ENCODE measurements around the gene ADAMTSL1.

ADAMTSL1 gene

DNA sequence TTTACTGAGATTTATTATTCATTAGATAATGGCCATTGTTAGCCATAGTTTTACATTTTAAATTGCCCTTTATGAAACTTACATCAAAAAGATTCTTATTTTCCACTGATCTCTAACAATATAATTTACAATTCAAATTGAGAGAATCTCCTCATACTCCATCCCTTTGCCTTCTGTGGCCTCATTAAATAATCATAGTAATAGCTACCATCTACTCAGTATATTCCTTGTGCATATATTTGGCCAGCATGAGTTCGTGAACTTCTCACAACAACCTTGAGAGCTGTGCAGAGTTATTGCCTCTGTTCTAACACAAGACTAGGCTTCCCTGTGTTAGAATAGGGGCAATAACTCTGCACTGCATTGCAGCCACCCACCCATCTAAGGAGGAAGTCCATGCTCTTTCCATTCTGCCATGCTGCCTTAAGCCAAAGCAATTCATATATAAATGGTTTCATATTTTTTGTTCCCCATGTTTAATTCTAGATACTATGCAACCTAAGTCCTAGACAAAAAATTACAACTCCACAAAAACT, 99.1 kb downstream of the ADAMTSL1 start:
- ATAC-seq (replicated peaks) (no peak), DNase-seq (no peak)
- Mint-ChIP-seq H3K9me3 (no peaks in the 10 kb centered on the region), H3K27ac (no peak overlapping the region), H3K4me1 (no peaks in the 10 kb centered on the region), H3K4me3 (no peak overlapping the region), H3K27me3 (no peaks in the 10 kb centered on the region), H3K36me3 (no peaks in the 10 kb centered on the region)

DNA sequence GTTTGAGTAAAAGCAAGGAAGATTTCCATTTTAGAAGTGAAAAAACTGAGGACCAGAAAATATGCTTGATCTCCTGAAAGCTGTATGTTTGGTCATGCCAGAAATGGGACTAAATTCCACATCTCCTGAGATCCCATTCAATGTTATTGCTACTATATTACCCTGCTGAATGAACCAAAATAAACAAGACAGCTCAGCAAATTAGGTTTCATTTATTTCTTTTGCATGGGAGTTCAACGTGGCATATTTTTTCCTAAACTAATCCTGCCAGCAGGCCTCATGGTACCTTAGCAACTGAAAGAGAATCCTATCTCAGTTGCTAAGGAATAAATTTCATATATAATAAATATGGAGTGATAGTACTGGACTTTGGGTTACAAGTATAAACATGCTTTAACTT, 101.7 kb downstream of the ADAMTSL1 start:
- H3K27me3 Mint-ChIP-seq, result no peaks in the 10 kb centered on the region
- H3K27ac Mint-ChIP-seq, result no peak overlapping the region
- no peaks in the 10 kb centered on the region for H3K4me1 Mint-ChIP-seq
- DNase-seq (no peak), ATAC-seq (replicated peaks) (no peak)
- no peak overlapping the region for H3K4me3 Mint-ChIP-seq
- no peaks in the 10 kb centered on the region for H3K36me3 Mint-ChIP-seq
- H3K9me3 Mint-ChIP-seq, result no peaks in the 10 kb centered on the region

DNA sequence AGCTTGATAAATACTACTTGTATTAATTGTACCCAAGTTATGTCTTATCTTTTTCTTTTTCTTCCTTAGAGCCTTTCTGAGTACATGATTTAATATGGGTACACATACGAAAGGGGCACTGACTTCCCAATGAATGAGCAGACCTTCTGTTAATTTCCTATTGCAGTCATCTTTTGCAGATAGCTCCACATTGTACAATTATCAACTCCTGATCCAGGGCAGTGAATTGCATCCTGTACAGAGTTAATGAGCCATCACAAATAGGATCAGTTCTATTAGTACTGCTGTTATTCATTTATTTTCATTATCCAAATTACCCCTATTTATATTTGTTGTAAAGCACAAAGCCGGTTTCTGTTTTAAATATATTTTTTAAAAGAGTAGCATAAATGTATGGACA, 105.6 kb downstream of the ADAMTSL1 start:
- no peak overlapping the region for H3K4me3 Mint-ChIP-seq
- H3K36me3 Mint-ChIP-seq, result no peaks in the 10 kb centered on the region
- peaks cover 0 to 3% of the 10 kb centered on the region in 2 donors for H3K9me3 Mint-ChIP-seq
- no peak for DNase-seq
- no peak for ATAC-seq (replicated peaks)
- no peak overlapping the region for H3K27ac Mint-ChIP-seq
- no peaks in the 10 kb centered on the region for H3K4me1 Mint-ChIP-seq
- no peaks in the 10 kb centered on the region for H3K27me3 Mint-ChIP-seq

DNA sequence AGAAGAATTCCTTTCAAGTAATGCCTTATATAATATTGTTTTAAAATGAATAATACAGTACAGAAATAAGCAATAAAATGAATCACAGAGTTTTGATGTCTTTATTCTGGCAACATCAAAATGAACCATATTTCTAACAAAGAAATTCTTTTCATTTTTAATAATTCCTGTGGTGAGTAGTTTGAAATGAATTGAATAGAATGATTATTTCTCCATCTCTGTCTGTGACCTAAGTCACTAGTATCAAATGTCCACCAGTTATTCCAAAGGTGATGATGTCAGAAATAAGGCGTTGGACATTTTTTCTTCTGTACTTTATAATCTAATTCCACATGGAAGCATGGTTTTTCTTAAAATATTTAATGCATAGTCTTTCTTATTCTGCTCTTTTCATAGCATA, 106.2 kb downstream of the ADAMTSL1 start:
- no peak overlapping the region for H3K4me3 Mint-ChIP-seq
- H3K27me3 Mint-ChIP-seq, result no peaks in the 10 kb centered on the region
- H3K27ac Mint-ChIP-seq, result no peak overlapping the region
- peaks cover 0 to 3% of the 10 kb centered on the region in 2 donors for H3K9me3 Mint-ChIP-seq
- no peaks in the 10 kb centered on the region for H3K36me3 Mint-ChIP-seq
- no peak for DNase-seq
- ATAC-seq (replicated peaks), result no peak
- H3K4me1 Mint-ChIP-seq, result no peaks in the 10 kb centered on the region

DNA sequence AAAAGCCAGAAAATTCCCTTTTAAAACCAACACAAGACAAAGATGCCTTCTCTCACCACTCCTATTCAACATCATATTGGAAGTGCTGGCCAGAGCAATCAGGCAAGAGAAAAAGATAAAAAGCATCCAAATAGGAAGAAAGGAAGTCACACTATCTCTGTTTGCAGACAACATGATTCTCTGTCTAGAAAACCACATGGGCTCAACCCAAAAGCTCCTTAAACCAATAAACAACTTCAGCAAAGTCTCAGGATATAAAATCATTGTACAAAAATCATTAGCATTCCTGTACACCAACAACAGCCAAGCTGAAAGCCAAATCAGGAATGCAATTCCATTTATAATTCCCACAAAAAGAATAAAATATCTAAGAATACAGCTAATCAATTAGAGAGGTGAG, 112.0 kb downstream of the ADAMTSL1 start:
- Mint-ChIP-seq H3K36me3 (no peaks in the 10 kb centered on the region), H3K27me3 (no peaks in the 10 kb centered on the region), H3K9me3 (peaks cover 1 to 14% of the 10 kb centered on the region in 2 donors), H3K4me3 (no peak overlapping the region), H3K4me1 (no peaks in the 10 kb centered on the region), H3K27ac (no peak overlapping the region)
- no peak for ATAC-seq (replicated peaks)
- DNase-seq, result no peak

DNA sequence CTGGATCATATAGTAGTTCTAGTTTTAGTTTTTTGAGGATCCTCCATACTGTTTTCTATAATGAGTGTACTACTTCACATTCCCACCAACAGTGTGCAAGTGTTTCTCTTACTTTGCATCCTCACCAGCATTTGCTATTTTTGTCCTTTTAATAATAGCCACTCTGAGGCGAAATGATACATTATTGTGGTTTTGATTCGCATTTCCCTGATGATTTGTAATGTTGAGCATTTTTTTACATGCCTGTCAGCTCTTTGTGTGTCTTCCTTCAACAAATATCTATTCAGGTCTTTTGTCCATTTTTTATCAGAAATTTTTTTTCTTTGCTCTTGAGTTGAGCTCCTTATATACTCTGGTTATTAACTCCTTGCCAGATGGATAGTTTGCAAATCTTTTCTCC, 114.0 kb downstream of the ADAMTSL1 start:
- Mint-ChIP-seq H3K4me3 (no peak overlapping the region), H3K27ac (no peak overlapping the region), H3K36me3 (no peaks in the 10 kb centered on the region), H3K27me3 (no peaks in the 10 kb centered on the region), H3K4me1 (no peaks in the 10 kb centered on the region), H3K9me3 (peaks cover 16 to 19% of the 10 kb centered on the region in 2 donors)
- DNase-seq (no peak), ATAC-seq (replicated peaks) (no peak)

DNA sequence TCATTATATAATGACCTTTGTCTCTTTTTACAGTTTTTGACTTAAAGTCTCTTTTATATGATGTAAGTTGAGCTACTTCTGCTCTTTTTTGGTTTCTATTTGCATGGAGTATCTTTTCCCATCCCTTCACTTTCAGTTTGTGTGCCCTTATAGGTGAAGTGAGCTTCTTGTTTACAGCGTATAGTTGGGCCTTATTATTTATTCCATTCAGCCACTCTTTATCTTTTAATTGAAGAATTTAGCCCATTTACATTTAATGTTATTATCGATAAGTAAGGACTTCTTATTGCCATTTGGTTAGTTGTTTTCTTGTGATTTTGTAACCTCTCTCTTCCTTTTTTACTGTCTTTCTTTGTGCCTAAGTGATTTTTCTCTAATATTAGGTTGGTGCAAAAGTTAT, 117.3 kb downstream of the ADAMTSL1 start:
- Mint-ChIP-seq H3K36me3 (no peaks in the 10 kb centered on the region), H3K27ac (no peak overlapping the region), H3K27me3 (no peaks in the 10 kb centered on the region), H3K4me3 (no peak overlapping the region), H3K4me1 (no peaks in the 10 kb centered on the region), H3K9me3 (peaks cover 19 to 28% of the 10 kb centered on the region in 2 donors)
- DNase-seq (no peak), ATAC-seq (replicated peaks) (no peak)

DNA sequence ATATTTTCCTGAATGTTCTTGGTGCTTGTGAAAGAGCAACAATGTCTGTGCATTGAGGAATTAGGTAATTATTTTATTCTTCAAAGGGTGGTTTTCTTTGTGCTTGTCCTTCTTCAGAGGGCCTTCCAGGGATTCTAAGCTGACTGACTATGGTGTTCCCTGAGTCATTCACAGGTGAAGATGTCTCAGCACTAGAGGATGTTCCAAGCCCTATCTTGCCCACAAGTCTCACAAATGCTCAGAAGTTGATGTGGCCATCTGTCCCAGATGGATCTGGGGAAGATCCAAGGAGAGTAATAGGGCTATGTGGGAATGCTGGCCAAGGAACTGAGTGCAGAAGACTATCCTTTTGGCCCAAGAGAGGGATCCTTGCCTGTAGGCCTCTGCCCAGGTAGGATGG, 120.9 kb downstream of the ADAMTSL1 start:
- Mint-ChIP-seq H3K27me3 (no peaks in the 10 kb centered on the region), H3K4me1 (no peaks in the 10 kb centered on the region), H3K4me3 (no peak overlapping the region), H3K9me3 (peaks cover 14 to 28% of the 10 kb centered on the region in 2 donors), H3K36me3 (no peaks in the 10 kb centered on the region), H3K27ac (no peak overlapping the region)
- DNase-seq, result no peak
- ATAC-seq (replicated peaks), result no peak

DNA sequence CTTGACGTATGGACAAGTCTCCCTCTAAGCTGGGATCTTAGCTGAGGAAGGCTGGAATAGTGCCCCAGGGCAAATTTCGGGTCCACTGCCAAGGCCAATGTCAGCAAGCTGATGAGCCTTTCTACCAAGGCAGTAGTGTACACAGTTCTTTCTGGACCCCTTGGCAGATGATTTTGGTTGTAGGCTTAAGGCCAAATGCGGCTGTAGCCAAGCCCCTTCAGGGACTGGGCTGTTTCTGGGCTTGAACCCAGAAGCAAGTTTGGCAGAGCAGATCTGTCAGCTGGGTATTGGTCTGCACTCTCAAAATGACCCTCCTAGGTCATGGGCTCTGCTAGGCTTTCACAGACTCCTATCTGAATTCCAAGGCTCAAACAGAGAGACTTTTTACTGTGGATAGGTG, 121.6 kb downstream of the ADAMTSL1 start:
- DNase-seq (no peak), ATAC-seq (replicated peaks) (no peak)
- no peaks in the 10 kb centered on the region for H3K36me3 Mint-ChIP-seq
- H3K27ac Mint-ChIP-seq, result no peak overlapping the region
- peaks cover 12 to 28% of the 10 kb centered on the region in 2 donors for H3K9me3 Mint-ChIP-seq
- H3K4me1 Mint-ChIP-seq, result no peaks in the 10 kb centered on the region
- no peak overlapping the region for H3K4me3 Mint-ChIP-seq
- H3K27me3 Mint-ChIP-seq, result no peaks in the 10 kb centered on the region

DNA sequence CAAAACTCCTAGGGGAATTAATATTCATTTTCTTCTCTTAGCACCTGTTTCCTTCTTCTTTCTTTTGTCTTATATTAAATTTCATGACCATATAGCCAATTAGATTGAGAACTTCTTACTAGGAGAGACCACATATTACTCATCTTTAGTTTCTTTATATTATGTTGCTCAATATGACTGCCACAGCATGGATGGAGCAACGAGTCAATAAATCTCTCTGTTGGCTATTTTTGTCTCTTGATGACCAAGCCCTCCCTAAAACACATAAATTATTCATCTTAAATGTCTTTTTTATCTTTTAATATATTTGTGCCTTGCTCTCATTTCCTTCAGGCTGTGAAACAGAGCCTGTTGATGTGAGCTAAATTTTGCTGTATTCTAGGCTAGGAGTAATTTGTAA, 123.0 kb downstream of the ADAMTSL1 start:
- Mint-ChIP-seq H3K4me1 (no peaks in the 10 kb centered on the region), H3K9me3 (peaks cover 7 to 18% of the 10 kb centered on the region in 2 donors), H3K27ac (no peak overlapping the region), H3K27me3 (no peaks in the 10 kb centered on the region), H3K4me3 (no peak overlapping the region), H3K36me3 (no peaks in the 10 kb centered on the region)
- ATAC-seq (replicated peaks) (no peak), DNase-seq (no peak)

DNA sequence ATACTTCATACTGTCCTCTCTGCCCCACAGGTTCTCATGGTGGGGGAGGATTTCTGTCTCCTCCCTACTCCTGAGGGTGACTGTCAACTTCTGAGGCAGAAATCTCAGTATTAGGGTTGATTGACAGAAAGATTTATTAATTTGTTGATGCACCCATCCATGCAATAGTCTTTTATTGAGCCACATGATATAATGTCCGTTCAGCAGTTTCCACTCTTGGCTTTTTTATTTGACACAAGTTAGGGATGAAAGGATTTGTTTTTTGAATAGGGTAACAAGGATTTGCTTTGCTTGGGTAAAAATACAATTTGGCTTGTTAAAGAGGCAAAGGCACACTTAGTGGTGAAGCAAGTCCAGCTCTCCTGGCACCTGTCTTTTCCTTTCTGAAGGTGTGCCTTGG, 125.0 kb downstream of the ADAMTSL1 start:
- H3K27me3 Mint-ChIP-seq, result no peaks in the 10 kb centered on the region
- no peak overlapping the region for H3K4me3 Mint-ChIP-seq
- no peak overlapping the region for H3K27ac Mint-ChIP-seq
- H3K36me3 Mint-ChIP-seq, result no peaks in the 10 kb centered on the region
- DNase-seq (no peak), ATAC-seq (replicated peaks) (no peak)
- no peaks in the 10 kb centered on the region for H3K4me1 Mint-ChIP-seq
- H3K9me3 Mint-ChIP-seq, result peaks cover 5 to 11% of the 10 kb centered on the region in 2 donors

DNA sequence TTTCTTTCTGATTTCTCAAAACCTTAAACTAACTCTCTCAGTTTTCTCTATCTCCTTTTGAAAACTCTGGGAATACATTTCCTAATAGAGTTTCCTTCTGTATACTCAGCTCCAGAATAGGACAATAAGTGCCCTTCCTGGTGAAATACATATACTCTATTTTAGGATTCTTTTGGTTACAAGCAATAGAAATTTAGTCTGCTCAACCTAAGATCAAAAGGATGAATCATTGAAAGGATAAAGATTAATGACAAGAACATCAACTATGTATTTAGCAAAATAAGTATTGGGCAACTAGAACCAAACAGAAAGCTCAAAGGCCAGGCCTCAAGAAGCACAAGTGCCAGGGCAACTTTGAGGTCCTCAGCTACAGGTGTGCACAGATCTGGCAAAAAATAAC, 127.1 kb downstream of the ADAMTSL1 start:
- ATAC-seq (replicated peaks) (no peak), DNase-seq (no peak)
- H3K4me1 Mint-ChIP-seq, result no peaks in the 10 kb centered on the region
- no peaks in the 10 kb centered on the region for H3K27me3 Mint-ChIP-seq
- H3K4me3 Mint-ChIP-seq, result no peak overlapping the region
- H3K27ac Mint-ChIP-seq, result no peak overlapping the region
- no peaks in the 10 kb centered on the region for H3K36me3 Mint-ChIP-seq
- peaks cover 0 to 1% of the 10 kb centered on the region in 2 donors for H3K9me3 Mint-ChIP-seq

DNA sequence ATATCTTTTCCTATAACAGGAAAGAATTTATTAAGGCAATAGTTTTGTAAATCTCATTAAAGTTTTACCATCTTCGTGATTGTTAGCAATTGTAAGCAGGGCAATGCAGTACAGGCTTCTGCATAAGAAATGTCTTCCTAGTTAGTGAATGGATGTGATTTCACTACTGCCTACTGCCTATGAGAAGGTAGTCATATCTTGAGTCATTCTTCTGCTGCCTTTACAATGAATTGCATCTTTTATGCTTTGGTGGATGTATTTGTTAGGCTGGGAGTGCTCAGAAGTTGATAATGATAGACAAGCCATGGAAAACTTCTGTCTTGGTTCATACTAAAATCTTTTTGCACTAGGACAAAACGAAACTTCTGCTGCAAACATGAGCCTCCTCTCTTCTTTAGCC, 128.0 kb downstream of the ADAMTSL1 start:
- no peak for DNase-seq
- Mint-ChIP-seq H3K27me3 (no peaks in the 10 kb centered on the region), H3K4me1 (no peaks in the 10 kb centered on the region), H3K36me3 (no peaks in the 10 kb centered on the region), H3K4me3 (no peak overlapping the region), H3K9me3 (peaks cover 0 to 1% of the 10 kb centered on the region in 2 donors), H3K27ac (no peak overlapping the region)
- no peak for ATAC-seq (replicated peaks)

DNA sequence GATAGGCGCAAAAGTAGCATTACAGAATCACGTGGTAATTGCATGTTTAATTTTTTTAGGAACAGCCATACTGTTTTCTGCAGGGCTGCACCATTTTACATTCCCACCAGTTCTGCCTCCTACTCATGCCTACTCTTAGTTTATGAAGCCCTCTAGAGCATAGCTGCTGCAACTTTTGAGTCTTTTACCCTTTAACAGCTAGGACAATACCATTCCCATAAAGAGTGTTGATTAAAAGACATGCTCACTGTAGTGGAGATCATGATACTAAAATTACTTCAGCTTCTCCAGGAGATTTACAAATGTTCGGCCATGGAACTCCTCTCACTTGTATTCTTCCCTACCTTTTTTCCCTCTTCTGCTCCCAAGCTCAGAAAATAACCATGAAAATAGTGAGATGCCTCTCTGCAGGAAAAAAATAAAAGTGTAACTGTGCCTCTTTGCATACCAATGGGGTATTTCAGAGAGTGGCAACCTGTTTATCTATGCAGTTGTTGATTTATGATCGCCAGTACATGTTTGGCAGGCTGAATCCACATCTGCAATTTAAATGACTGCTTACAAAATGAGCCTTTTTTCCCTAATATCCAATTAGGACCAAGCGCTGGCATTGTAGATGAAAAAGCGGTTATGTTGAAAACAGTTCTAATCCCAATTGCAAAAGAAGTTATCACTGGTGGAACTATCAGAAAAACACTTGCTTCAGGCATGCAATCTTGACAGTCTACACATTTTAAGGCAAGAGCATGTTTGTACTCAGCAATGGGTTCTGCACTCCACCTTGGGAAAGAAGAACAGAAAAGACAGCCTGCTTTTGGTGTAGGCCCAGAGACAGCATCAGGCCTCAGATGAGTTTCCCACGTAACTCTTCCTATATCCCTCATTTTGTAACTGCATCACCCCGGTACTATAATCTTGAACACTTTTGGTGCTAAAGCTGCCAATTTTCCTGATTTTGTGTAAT, 131.1 kb downstream of the ADAMTSL1 start:
- DNase-seq, result no peak
- no peak for ATAC-seq (replicated peaks)
- Mint-ChIP-seq H3K27ac (no peak overlapping the region), H3K4me1 (no peaks in the 10 kb centered on the region), H3K27me3 (no peaks in the 10 kb centered on the region), H3K4me3 (no peak overlapping the region), H3K9me3 (peaks cover 0 to 1% of the 10 kb centered on the region in 2 donors), H3K36me3 (no peaks in the 10 kb centered on the region)

DNA sequence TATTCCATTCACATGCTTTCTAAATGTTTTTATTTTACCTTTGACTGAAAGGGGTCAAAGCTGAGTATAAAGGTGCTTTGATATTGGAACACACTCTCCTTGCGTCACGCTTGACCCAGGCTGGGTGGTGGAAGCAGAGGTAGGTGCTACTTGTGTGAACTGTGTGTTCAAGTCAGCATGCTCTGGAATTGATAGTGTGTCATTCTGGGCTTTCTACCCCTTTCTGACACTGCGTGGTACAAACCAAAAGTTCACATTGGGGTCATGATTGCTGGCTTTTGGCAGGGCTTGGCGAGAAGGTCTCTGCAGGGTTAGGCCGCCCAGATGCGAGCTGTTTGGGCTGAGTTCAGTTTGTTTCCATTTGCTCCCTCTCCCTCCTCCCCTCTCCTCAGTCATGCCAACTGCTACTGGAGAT, 131.8 kb downstream of the ADAMTSL1 start:
- Mint-ChIP-seq H3K9me3 (peaks cover 0 to 1% of the 10 kb centered on the region in 2 donors), H3K27me3 (no peaks in the 10 kb centered on the region), H3K4me3 (no peak overlapping the region), H3K27ac (no peak overlapping the region), H3K4me1 (no peaks in the 10 kb centered on the region), H3K36me3 (no peaks in the 10 kb centered on the region)
- ATAC-seq (replicated peaks), result no peak
- no peak for DNase-seq

Data from stimulated activated naive B cell treated with anti-CD40 and anti-IgM and Interleukin-4, amounts not matched to agents 10 μg/mL and 1 μg/mL and 100 μg/mL, for 72 hours (primary cell).